Esophagus squamous epithelium (tissue), 4 donors: ENCODE results near the gene ELMO1.

Source experiments
- POLR2A ChIP-seq, 4 donors: fragments of 450-650 bp; IDR thresholded peaks; one replicate each; pipeline ENCODE4 v1.6.1; 2017; ENCODE audit warnings: antibody characterized with exemption in 4 of 4, mild to moderate bottlenecking in 4 of 4, moderate library complexity in 3 of 4
- TF ChIP-seq, protein P1 (sequence below), 6 experiments: fragments of 450-650 bp in 4 of 6; fragments of 200-600 bp in 2 of 6; sonication (generic) in 2 of 6; IDR thresholded peaks; one replicate each; pipeline ENCODE4 v1.5.1; 2016 to 2019; ENCODE audit warnings: antibody characterized with exemption in 6 of 6, mild to moderate bottlenecking in 4 of 6, moderate library complexity in 4 of 6

DNA sequence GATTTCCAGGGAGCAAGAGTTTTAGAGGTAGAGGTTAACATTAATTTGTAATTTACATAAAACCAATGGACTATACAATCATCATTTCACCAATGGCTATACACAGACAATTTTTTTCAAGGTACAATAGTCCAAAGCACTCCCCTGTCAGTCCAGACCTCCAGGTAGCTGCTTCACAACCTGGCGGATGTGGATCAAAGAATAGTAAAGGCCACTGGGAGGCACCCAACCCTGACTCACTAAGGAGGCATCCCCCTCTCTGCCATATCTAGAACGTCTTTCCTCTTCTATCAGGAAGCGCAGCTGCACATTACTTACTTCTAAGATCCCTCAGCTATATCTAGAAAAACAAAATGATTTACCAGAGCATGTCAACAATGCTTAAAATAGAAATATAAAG lies 506.6 kb downstream of the ELMO1 start:
- TF ChIP-seq, protein P1, sequence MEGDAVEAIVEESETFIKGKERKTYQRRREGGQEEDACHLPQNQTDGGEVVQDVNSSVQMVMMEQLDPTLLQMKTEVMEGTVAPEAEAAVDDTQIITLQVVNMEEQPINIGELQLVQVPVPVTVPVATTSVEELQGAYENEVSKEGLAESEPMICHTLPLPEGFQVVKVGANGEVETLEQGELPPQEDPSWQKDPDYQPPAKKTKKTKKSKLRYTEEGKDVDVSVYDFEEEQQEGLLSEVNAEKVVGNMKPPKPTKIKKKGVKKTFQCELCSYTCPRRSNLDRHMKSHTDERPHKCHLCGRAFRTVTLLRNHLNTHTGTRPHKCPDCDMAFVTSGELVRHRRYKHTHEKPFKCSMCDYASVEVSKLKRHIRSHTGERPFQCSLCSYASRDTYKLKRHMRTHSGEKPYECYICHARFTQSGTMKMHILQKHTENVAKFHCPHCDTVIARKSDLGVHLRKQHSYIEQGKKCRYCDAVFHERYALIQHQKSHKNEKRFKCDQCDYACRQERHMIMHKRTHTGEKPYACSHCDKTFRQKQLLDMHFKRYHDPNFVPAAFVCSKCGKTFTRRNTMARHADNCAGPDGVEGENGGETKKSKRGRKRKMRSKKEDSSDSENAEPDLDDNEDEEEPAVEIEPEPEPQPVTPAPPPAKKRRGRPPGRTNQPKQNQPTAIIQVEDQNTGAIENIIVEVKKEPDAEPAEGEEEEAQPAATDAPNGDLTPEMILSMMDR (IDR thresholded peaks at IDR 0.05) = no peak
- no peak for TF ChIP-seq POLR2A (IDR thresholded peaks at IDR 0.05)
